OCI-LY3 (cell line): ENCODE results near the gene FGF11.
"Not testable (repeated sequence)": the region's sequence is repeated elsewhere in the genome, so short reads cannot be mapped to it uniquely, and the experiment has no call there.

Experiments used
- H2AFZ ChIP-seq: fragments of 200-600, 300-600 bp; shearing (Covaris generic); 2 replicates; pipeline ENCODE4 v1.6.0; 2014; ENCODE audit warnings: antibody characterized with exemption, low read depth, low read length
- H3K27ac ChIP-seq: fragments of 200-600, 300-600 bp; sonication (generic); 2 replicates; pipeline ENCODE4 v1.5.1; 2014; ENCODE audit warnings: mild to moderate bottlenecking, low read length, moderate library complexity, mixed read lengths
- H3K27me3 ChIP-seq: fragments of 200-600, 300-600 bp; sonication (generic); 2 replicates; pipeline ENCODE4 v1.6.1; 2014; ENCODE audit warnings: low read depth, low read length, mixed read lengths
- H3K36me3 ChIP-seq: fragments of 200-600, 300-600 bp; sonication (generic); replicated peaks from 2 replicates; pipeline ENCODE3; 2014; ENCODE audit warnings: low read depth, low read length, mixed read lengths
- H3K4me1 ChIP-seq: fragments of 300-600, 200-600 bp; sonication (generic); 2 replicates; pipeline ENCODE4 v1.6.1; 2014; ENCODE audit warnings: low read length, mixed read lengths
- H3K4me2 ChIP-seq: fragments of 200-600, 300-600 bp; sonication (generic); 2 replicates; pipeline ENCODE4 v1.6.1; 2014; ENCODE audit warnings: low read length, mixed read lengths
- H3K4me3 ChIP-seq: fragments of 300-600, 200-600 bp; sonication (generic); 2 replicates; pipeline ENCODE4 v1.5.1; 2014; ENCODE audit warnings: antibody characterized with exemption, mild to moderate bottlenecking, low read length, moderate library complexity
- H3K79me2 ChIP-seq: fragments of 300-600, 200-600 bp; shearing (Covaris generic); 2 replicates; pipeline ENCODE4 v1.6.1; 2014; ENCODE audit warnings: mild to moderate bottlenecking, low read length, mixed read lengths
- H3K9ac ChIP-seq: fragments of 300-600, 200-600 bp; shearing (Covaris generic); 2 replicates; pipeline ENCODE4 v1.6.0; 2014; ENCODE audit warnings: mild to moderate bottlenecking, low read length, moderate library complexity
- H3K9me3 ChIP-seq: fragments of 200-600, 300-600 bp; shearing (Covaris generic); 2 replicates; pipeline ENCODE4 v1.6.1; 2014; ENCODE audit warnings: low read length, mixed read lengths; ENCODE audit not compliant: insufficient read depth
- H4K20me1 ChIP-seq: fragments of 200-600, 300-600 bp; sonication (generic); 2 replicates; pipeline ENCODE4 v1.6.1; 2016; ENCODE audit warnings: low read length, mixed read lengths; ENCODE audit not compliant: insufficient read depth
- CTCF ChIP-seq: fragments of 200-600, 300-600 bp; sonication (generic); IDR thresholded peaks from 2 replicates; pipeline ENCODE4 v1.5.1; 2014; ENCODE audit warnings: antibody characterized with exemption, low read length, low read depth
- EZH2phosphoT487 ChIP-seq: fragments of 200-600 bp; shearing (Covaris generic); IDR thresholded peaks from 2 replicates; pipeline ENCODE4 v1.6.1; 2018; ENCODE audit warnings: antibody characterized with exemption, mixed run types, low read depth

The FGF11 gene

GRCh38 chr17:7468290-7468689, 29.0 kb downstream of the FGF11 start:
- Histone ChIP-seq H3K4me3 (no peak overlapping the region), H3K9me3 (no peaks in the 10 kb centered on the region), H3K79me2 (no peaks in the 10 kb centered on the region), H3K36me3 (no peaks in the 10 kb centered on the region), H3K4me1 (no peaks in the 10 kb centered on the region), H4K20me1 (no peaks in the 10 kb centered on the region), H3K27ac (no peak overlapping the region), H2AFZ (no peak overlapping the region), H3K4me2 (no peak overlapping the region), H3K27me3 (no peaks in the 10 kb centered on the region), H3K9ac (no peak overlapping the region)
- TF ChIP-seq EZH2phosphoT487 (no peak), CTCF (no peak)

- H3K4me1 ChIP-seq: no peaks in the 10 kb centered on the region
- H3K79me2 ChIP-seq: no peaks in the 10 kb centered on the region
- no peak overlapping the region for H2AFZ ChIP-seq
- no peaks in the 10 kb centered on the region for H4K20me1 ChIP-seq
- no peaks in the 10 kb centered on the region for H3K36me3 ChIP-seq
- TF ChIP-seq CTCF: no peak
- no peak for TF ChIP-seq EZH2phosphoT487
- no peaks in the 10 kb centered on the region for H3K27me3 ChIP-seq
- H3K4me3 ChIP-seq: no peak overlapping the region
- no peak overlapping the region for H3K27ac ChIP-seq
- no peak overlapping the region for H3K9ac ChIP-seq
- H3K4me2 ChIP-seq: no peak overlapping the region
- no peaks in the 10 kb centered on the region for H3K9me3 ChIP-seq
Measured at GRCh38 chr17:7468804-7469389, 29.6 kb downstream of the FGF11 start.

- H3K4me1 ChIP-seq, H4K20me1 ChIP-seq, H3K9me3 ChIP-seq, H3K4me3 ChIP-seq, H3K79me2 ChIP-seq, H3K27me3 ChIP-seq, H2AFZ ChIP-seq, H3K9ac ChIP-seq, H3K36me3 ChIP-seq, H3K4me2 ChIP-seq, H3K27ac ChIP-seq: not testable (repeated sequence)
Measured at GRCh38 chr17:7469843-7470242, 30.5 kb downstream of the FGF11 start.

DNA sequence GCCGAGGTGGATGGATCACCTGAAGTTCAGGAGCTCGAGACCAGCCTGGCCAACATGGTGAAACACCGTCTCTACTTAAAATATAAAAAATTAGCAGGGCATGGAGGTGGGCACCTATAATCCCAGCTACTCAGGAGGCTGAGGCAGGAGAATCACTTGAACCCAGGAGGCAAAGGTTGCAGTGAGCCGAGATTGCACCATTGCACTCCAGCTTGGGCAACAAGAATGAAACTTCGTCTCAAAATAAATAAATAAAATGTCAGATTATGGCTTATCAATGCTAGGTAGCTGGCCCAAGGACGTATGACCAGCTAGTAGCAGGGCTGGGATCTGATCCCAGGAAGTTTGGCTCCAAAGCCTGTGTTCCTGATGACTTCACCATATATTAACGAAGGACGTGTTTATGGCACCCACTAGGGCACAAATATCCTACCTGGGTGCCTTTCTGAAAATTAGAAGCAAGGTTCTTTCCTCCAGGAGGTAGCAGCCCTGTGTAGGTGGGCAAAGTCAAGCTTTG, 31.2 kb downstream of the FGF11 start:
- H3K27me3 ChIP-seq, H4K20me1 ChIP-seq, H3K27ac ChIP-seq, H3K4me1 ChIP-seq, H3K4me3 ChIP-seq, H3K79me2 ChIP-seq, H3K4me2 ChIP-seq, H3K9me3 ChIP-seq, H3K36me3 ChIP-seq, H2AFZ ChIP-seq, H3K9ac ChIP-seq: not testable (repeated sequence)

DNA sequence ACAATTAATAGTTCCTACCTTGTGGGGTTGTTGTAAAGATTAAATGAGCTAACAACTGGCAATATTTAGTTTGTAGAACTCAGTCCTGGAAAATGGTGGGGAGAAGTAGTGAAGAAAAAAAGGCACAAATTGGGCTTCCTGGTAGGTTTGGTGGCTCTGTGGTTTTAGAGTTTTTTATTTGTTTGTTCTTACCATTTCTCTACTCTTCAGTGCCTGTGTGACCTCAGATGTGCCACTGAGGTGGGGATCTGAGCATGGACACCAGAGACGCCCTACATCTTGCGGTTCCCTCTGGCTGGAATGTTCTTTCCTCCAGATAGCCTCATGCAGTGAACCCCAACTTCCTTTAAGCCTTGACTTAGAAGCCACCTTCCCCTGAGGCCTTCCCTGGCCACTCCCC, 32.4 kb downstream of the FGF11 start:
- no peak overlapping the region for H3K4me3 ChIP-seq
- no peaks in the 10 kb centered on the region for H3K27me3 ChIP-seq
- H2AFZ ChIP-seq: no peak overlapping the region
- H3K9ac ChIP-seq: no peak overlapping the region
- H3K4me2 ChIP-seq: no peak overlapping the region
- H3K79me2 ChIP-seq: peaks cover 15% of the 10 kb centered on the region
- H3K36me3 ChIP-seq: no peaks in the 10 kb centered on the region
- no peak for TF ChIP-seq CTCF
- TF ChIP-seq EZH2phosphoT487: no peak
- H4K20me1 ChIP-seq: peaks cover 9% of the 10 kb centered on the region; the same call in 1 of the 2 replicates
- H3K9me3 ChIP-seq: no peaks in the 10 kb centered on the region
- H3K27ac ChIP-seq: no peak overlapping the region
- H3K4me1 ChIP-seq: no peaks in the 10 kb centered on the region

DNA sequence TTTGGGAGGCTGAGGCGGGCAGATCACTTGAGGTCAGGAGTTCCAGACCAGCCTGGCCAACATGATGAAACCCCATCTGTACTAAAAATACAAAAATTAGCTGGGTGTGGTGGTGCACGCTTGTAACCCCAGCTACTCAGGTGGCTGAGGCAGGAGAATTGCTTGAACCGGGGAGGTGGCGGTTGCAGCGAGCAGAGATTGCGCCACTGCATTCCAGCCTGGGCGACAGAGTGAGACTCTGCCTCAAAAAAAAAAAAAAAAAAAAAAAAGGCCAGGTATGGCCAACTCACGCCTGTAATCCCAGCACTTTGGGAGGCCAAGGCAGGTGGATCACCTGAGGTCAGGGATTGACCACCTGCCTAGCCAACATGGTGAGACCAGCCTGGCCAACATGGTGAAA, 35.5 kb downstream of the FGF11 start:
- H3K4me2 ChIP-seq, H3K4me3 ChIP-seq, H3K4me1 ChIP-seq, H3K27me3 ChIP-seq, H3K27ac ChIP-seq, H3K9ac ChIP-seq, H3K9me3 ChIP-seq, H2AFZ ChIP-seq, H3K36me3 ChIP-seq: not testable (repeated sequence)
- peaks cover 19% of the 10 kb centered on the region; the same call in 1 of the 2 replicates for H4K20me1 ChIP-seq
- H3K79me2 ChIP-seq: peaks cover 42% of the 10 kb centered on the region
